Activated CD4-positive, alpha-beta T cell treated with anti-CD3 and anti-CD28 coated beads, Interleukin-2, amount 10 ng/mL, durations not matched to agents 7 days and 5 days (primary cell): ENCODE results near the gene PAFAH2. TPM values are rescaled to one million over a fixed set of nuclear protein-coding genes. Genes with fewer than 3 reads are reported as not detected.

Experiments used
- CTCF ChIA-PET: fragments of 350-600 bp; sonication (Branson Sonifier 250); formaldehyde crosslinking; loops from one replicate; lab custom pipeline; 2021; ENCODE audit warnings: antibody characterized with exemption; lab: Charles Lee
- POLR2A ChIA-PET: fragments of 350-600 bp; sonication (Branson Sonifier 250); formaldehyde crosslinking; loops from one replicate; lab custom pipeline; 2021; ENCODE audit warnings: antibody characterized with exemption; lab: Charles Lee
- DNase-seq: peaks from one replicate; pipeline ENCODE4 v3.0.0-alpha.2; 2020
- H3K27ac Mint-ChIP-seq: one replicate; pipeline ENCODE4 v1.8.0; 2021; ENCODE audit warnings: mild to moderate bottlenecking, moderate library complexity, mixed read lengths
- H3K27me3 Mint-ChIP-seq: one replicate; pipeline ENCODE4 v1.8.0; 2021; ENCODE audit warnings: mixed read lengths
- H3K36me3 Mint-ChIP-seq: one replicate; pipeline ENCODE4 v1.8.0; 2021; ENCODE audit warnings: low read depth, mixed read lengths
- H3K4me1 Mint-ChIP-seq: one replicate; pipeline ENCODE4 v1.8.0; 2021; ENCODE audit warnings: mixed read lengths
- H3K4me3 Mint-ChIP-seq: one replicate; pipeline ENCODE4 v1.8.0; 2021; ENCODE audit warnings: mild to moderate bottlenecking, moderate library complexity, mixed read lengths
- H3K9me3 Mint-ChIP-seq: one replicate; pipeline ENCODE4 v1.8.0; 2021; ENCODE audit warnings: mixed read lengths
- total RNA-seq, 2 experiments: library from RNA; stranded (reverse); gene quantifications; one replicate each; pipeline ENCODE4 v1.2.3, GENCODE V29; 2021

Gene PAFAH2
- total RNA-seq, 2 experiments from 2014 or later, result 10.1 to 11.9 TPM

GRCh38 chr1:25913206-25913605 is 84.7 kb downstream of the PAFAH2 start:
- Mint-ChIP-seq H3K36me3 (no peaks in the 10 kb centered on the region), H3K4me1 (peaks cover 8% of the 10 kb centered on the region), H3K4me3 (no peak overlapping the region), H3K27me3 (peaks cover 6% of the 10 kb centered on the region), H3K27ac (no peak overlapping the region), H3K9me3 (no peaks in the 10 kb centered on the region)
- no peak for DNase-seq
- CTCF ChIA-PET, result interaction anchor here (0.9 kb wide), 1 partner anchor 18 kb away, joined by 3 read pairs; no protein-coding TSS in a partner anchor
- POLR2A ChIA-PET, result no interaction called here

GRCh38 chr1:25912076-25912831 is 85.6 kb downstream of the PAFAH2 start:
- POLR2A ChIA-PET, result no interaction called here
- CTCF ChIA-PET, result interaction anchor here (1.1 to 2.1 kb wide), 2 partner anchors 10 to 16 kb away, joined by 3 to 9 read pairs; no protein-coding TSS in a partner anchor

GRCh38 chr1:25911162-25911561 is 86.7 kb downstream of the PAFAH2 start:
- peaks cover 19% of the 10 kb centered on the region for H3K27me3 Mint-ChIP-seq
- no peaks in the 10 kb centered on the region for H3K9me3 Mint-ChIP-seq
- ChIA-PET POLR2A (no interaction called here), CTCF (interaction anchor here (0.7 to 2.1 kb wide), 2 partner anchors 8 to 15 kb away, joined by 4 to 9 read pairs; no protein-coding TSS in a partner anchor)
- peaks cover 8% of the 10 kb centered on the region for H3K4me1 Mint-ChIP-seq
- no peak overlapping the region for H3K4me3 Mint-ChIP-seq
- no peak overlapping the region for H3K27ac Mint-ChIP-seq
- no peaks in the 10 kb centered on the region for H3K36me3 Mint-ChIP-seq
- DNase-seq, result no peak

More at GRCh38 chr1:25912076-25912831, 85.6 kb downstream of the PAFAH2 start:
- H3K27me3 Mint-ChIP-seq, result peaks cover 15% of the 10 kb centered on the region
- no peaks in the 10 kb centered on the region for H3K9me3 Mint-ChIP-seq
- peaks cover 2% of the 10 kb centered on the region for H3K4me1 Mint-ChIP-seq
- no peak for DNase-seq
- no peaks in the 10 kb centered on the region for H3K36me3 Mint-ChIP-seq
- H3K27ac Mint-ChIP-seq, result no peak overlapping the region
- no peak overlapping the region for H3K4me3 Mint-ChIP-seq

Other genes with a start within 250 kb of the PAFAH2 start
- 10 to 100 TPM; 13.7 to 14.4 TPM for gene SELENON, start 197.9 kb downstream of the PAFAH2 start, total RNA-seq
- 10 to 100 TPM; 38.9 to 42.1 TPM for gene MTFR1L, start 178.1 kb downstream of the PAFAH2 start, total RNA-seq
- 1 to 10 TPM; 6.7 to 8.1 TPM for gene AUNIP, start 138.6 kb downstream of the PAFAH2 start, total RNA-seq
- gene PAQR7, start 122.4 kb downstream of the PAFAH2 start, total RNA-seq, result under 1 TPM; 0.52 to 0.87 TPM
- 1,000 to 10,000 TPM in 1 of 2 experiments, 100 to 1,000 TPM in 1; 800 to 1,022 TPM for gene STMN1, start 91.6 kb downstream of the PAFAH2 start, total RNA-seq
- not detected for gene EXTL1, start 23.7 kb upstream of the PAFAH2 start, total RNA-seq
- not detected for gene SLC30A2, start 48.1 kb upstream of the PAFAH2 start, total RNA-seq
- under 1 TPM; 0.10 TPM for gene TRIM63, start 69.6 kb upstream of the PAFAH2 start, total RNA-seq
- 10 to 100 TPM; 21.0 to 25.8 TPM for gene PDIK1L, start 113.8 kb upstream of the PAFAH2 start, total RNA-seq
- gene FAM110D, start 161.0 kb upstream of the PAFAH2 start, total RNA-seq, result not detected
- not detected for gene C1orf232, start 170.9 kb upstream of the PAFAH2 start, total RNA-seq
- 10 to 100 TPM; 27.3 to 28.6 TPM for gene ZNF593, start 171.8 kb upstream of the PAFAH2 start, total RNA-seq
- gene ZNF593OS, start 173.8 kb upstream of the PAFAH2 start, total RNA-seq, result not detected
- gene CNKSR1, start 179.4 kb upstream of the PAFAH2 start, total RNA-seq, result 1 to 10 TPM; 6.4 to 7.5 TPM
- gene CATSPER4, start 192.5 kb upstream of the PAFAH2 start, total RNA-seq, result not detected
- 10 to 100 TPM; 46.9 to 49.0 TPM for gene CEP85, start 236.1 kb upstream of the PAFAH2 start, total RNA-seq